NB4 (cell line): ENCODE measurements around the gene HTRA3.
A peak's percentile ranks its signal among the peaks of the same experiment; 100 is the strongest.

Source experiments
- DNase-seq: peaks from one replicate; pipeline ENCODE4 v3.0.0; 2010; ENCODE audit warnings: low read depth
- H3K4me3 ChIP-seq: one replicate; pipeline ENCODE4 v1.5.1; 2011; ENCODE audit warnings: mild to moderate bottlenecking, low read depth, low read length, moderate library complexity
- MAX ChIP-seq: IDR thresholded peaks from 2 replicates; pipeline ENCODE4 v1.6.1; 2011; ENCODE audit warnings: low read depth, low read length
- MYC ChIP-seq: IDR thresholded peaks from 2 replicates; pipeline ENCODE4 v1.6.1; 2011; ENCODE audit warnings: low read depth, low read length
- POLR2A ChIP-seq: IDR thresholded peaks from 2 replicates; pipeline ENCODE4 v1.6.1; 2011; ENCODE audit warnings: mild to moderate bottlenecking; ENCODE audit not compliant: insufficient read length; ENCODE audit errors: extremely low read depth
- TF ChIP-seq, protein P1 (sequence below): IDR thresholded peaks from one replicate; pipeline ENCODE4 v1.5.1; 2012; ENCODE audit warnings: low read depth, low read length

The HTRA3 gene

DNA sequence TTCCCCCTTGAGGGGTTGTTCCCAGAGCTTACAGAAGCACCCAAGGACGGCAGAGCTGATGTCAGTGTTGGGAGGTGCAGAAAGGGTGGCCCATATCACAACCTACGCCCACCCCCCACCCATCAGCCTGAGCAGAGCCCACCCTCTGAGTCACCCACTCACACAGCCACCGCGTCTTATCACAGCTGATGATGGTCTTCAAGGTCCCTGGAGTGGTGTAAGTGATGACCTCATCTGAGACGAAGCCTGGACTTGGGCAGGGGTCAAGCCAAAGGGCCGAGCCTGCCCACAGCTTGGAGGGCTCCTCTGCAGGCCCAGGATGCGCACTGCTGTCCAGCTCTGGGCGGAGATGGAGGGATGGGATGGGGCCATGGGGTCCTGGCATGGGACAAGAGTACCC is 3.0 kb upstream of the HTRA3 start:
- DNase-seq, result no peak
- no peak overlapping the region for H3K4me3 ChIP-seq
- TF ChIP-seq POLR2A, result no peak
- TF ChIP-seq MAX, result no peak
- TF ChIP-seq MYC, result no peak
- TF ChIP-seq, protein P1, sequence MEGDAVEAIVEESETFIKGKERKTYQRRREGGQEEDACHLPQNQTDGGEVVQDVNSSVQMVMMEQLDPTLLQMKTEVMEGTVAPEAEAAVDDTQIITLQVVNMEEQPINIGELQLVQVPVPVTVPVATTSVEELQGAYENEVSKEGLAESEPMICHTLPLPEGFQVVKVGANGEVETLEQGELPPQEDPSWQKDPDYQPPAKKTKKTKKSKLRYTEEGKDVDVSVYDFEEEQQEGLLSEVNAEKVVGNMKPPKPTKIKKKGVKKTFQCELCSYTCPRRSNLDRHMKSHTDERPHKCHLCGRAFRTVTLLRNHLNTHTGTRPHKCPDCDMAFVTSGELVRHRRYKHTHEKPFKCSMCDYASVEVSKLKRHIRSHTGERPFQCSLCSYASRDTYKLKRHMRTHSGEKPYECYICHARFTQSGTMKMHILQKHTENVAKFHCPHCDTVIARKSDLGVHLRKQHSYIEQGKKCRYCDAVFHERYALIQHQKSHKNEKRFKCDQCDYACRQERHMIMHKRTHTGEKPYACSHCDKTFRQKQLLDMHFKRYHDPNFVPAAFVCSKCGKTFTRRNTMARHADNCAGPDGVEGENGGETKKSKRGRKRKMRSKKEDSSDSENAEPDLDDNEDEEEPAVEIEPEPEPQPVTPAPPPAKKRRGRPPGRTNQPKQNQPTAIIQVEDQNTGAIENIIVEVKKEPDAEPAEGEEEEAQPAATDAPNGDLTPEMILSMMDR, result no peak

DNA sequence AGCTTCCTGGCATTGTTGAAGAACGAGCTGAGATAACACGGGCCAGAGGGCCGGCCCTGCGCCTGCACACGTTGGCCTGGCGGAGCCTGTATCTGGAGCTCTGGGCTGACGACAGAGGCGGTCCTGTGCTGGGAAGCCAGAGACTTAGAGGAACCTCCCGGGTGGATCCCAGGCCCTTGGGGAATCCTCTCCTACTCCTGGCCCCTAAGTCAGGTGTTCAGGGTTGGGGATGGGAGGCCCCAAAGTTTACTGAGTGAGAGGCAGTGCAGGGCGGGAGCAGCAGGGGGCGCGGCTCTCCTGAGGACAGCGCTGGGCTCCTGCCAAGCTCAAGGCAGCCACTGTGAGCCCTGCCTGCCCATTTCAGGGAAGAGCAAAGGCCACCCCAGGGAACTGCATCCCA is 2.5 kb upstream of the HTRA3 start:
- TF ChIP-seq, protein P1, result peak; percentile 98
- TF ChIP-seq MYC (peak; percentile 34; the same call in 1 of the 2 replicates), MAX (0 out of 2 replicates have a peak, but pooled peaks have one; percentile 9), POLR2A (no peak)
- peak; percentile 85 for DNase-seq
- H3K4me3 ChIP-seq, result no peak overlapping the region

DNA sequence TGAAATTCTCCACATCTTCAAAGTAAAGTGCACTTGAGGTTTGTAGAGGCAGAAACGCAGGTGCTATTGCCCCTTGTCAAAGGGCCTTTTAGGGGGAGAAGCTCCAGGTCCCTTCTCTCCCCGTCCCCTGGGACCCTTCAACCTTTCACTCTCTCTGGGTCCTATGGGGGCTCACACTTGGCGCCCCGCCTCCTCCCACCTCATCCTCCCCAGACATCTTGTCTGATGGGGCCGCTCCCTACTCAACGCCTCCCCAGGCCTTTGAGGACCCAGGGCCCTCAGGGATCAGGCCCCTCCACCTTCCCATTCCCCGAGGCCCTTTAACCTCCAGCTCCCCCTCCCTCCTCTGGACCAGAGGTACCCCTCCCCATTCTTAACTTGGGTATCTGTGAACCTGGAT is 1.3 kb upstream of the HTRA3 start:
- TF ChIP-seq, protein P1, result no peak
- no peak for TF ChIP-seq MAX
- no peak for TF ChIP-seq POLR2A
- TF ChIP-seq MYC, result no peak
- DNase-seq, result no peak
- H3K4me3 ChIP-seq, result no peak overlapping the region

DNA sequence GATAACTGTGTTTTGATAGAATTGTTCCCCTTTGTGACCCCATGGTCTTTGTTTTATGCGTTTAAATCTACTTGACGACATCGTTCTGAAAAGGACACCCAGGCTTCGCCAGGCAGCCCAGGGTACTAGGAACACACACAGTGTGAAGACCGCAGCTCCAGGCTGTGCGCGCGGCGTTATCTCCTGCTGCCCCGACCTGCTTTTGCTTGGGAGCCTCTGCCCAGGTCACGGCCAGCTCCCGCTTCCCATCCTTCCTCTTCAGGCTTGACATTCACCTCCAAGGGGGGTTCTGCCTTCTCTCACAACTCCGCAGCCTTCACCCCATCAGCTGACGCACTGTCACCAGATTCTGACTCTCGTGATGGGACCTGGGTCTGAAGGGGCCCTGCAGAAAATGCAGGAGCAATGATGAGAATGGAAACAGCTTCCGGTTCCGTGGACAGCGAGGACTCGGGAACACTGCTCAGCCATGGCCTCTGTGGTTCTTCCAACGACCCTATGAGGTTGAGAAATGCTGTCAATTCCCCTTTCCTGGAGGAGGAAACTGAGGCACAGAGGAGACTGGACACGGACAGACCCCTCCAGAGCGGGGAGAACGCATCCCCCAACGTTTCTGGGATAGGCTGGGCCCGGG is 536 bp upstream of the HTRA3 start:
- H3K4me3 ChIP-seq, result no peak overlapping the region
- DNase-seq, result no peak
- TF ChIP-seq, protein P1, result no peak
- TF ChIP-seq POLR2A (no peak), MAX (no peak), MYC (no peak)

DNA sequence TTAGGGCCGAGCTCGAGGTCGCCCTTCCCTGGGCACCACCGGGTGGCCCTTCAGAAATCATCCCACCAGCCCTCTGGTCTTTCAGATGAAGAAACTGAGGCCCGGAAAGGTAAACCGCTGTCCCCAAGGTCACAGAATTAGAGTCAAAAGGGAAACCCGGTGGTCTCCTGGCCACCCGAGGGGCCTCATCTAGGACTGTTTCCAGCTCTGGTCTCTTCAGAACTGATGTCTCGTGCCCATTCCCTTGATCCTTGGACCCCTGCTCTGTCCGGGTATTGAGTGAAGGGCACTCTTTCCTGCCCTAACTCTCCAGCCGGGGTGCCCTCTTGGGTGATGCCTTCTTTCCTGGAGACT is 841 bp downstream of the HTRA3 start:
- no peak for DNase-seq
- TF ChIP-seq, protein P1, result no peak
- TF ChIP-seq POLR2A (no peak), MYC (no peak), MAX (no peak)
- peak overlapping the region; percentile 54 for H3K4me3 ChIP-seq
